Measurements from ENCODE around the gene GLP1R.

- TF ChIP-seq CTCF (IDR thresholded peaks at IDR 0.05) (no peak), POLR2A (IDR thresholded peaks at IDR 0.05) (no peak)
Measured at GRCh38 chr6:39063526-39063925, 14.9 kb downstream of the GLP1R start.

All from stomach (tissue), 4 donors.